HG02588 (cell line): ENCODE data around the gene VAV2.

Experiments
- ATAC-seq: cut with Tn5 transposase; IDR thresholded peaks from one replicate; pipeline ENCODE4 v1.9.1; 2021; ENCODE audit warnings: mild to moderate bottlenecking, moderate library complexity; ENCODE audit not compliant: unreplicated experiment

Gene VAV2

DNA sequence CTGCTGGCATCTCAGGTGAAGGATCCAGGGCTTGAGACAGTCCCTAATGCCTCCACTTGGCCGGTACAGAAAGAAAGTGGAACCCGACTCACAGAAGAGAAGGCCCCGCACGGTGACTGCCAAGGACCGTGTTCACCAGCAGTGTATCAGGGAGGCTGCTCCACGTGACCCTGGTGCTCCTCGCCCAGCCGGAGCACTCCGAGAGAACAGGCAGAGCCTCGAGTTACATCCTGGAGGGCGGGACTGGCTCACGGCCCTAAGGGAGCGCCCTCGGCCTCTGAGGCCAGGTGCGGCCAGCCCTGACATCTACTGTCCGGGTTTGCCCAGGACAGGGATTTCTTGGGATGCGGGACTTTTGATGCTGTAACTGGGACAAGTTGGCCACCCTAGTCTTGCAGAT is 149.9 kb downstream of the VAV2 start:
- no peak for ATAC-seq

DNA sequence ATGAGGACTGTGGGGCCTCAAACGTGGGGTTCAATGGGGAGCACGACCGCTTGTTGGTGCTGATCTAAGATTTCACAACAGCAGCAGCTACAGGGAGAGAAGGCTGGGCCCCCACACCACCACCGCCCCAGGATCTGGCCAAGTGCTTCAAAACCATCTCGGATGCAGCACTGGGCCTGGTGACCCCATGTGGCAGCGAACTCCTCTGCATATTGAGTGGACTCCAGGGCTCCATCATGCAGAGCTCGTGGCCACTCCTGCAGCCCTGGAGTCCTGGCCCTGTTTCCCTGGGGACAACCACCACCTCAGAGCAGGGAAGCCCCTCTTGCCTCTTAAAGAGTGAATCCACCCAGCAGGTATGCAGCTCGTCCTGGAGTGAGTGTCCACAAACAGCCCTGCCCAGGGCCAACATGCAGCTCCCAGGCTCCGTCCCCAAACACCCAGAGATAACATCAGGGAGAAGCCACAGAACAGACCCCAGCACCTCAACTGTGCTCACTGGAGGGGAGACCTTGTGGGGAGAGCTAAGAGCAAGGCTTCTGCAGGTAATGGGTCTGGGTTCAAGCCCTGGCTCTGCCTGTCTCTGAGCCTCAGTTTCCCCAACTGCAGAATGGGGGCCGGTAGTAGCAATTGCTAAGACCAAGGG is 150.8 kb downstream of the VAV2 start:
- ATAC-seq: no peak

DNA sequence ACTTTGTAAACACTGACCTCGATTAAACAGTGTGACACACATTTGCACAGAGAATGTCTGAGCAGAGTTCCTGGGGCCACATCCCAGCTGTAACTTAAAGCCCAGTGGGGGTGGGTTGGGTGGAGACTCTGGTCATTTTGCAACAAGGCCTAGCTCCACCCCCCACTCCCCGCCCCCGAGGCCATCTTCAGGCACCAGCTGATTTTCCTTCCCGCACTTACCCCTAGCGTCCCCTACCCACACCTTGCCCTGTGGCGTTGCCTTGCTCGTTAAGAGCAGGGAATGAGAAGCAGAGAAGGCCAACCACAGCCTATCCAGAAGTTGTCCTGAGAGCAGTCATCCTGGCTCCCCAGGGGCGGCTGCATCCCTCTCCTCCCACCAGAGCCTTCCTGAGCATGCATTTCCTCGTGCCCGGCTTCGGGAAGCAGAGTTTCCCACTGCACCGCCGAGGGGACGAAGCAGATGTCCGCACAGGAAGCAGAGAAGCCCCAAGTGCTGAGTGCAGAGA is 152.2 kb downstream of the VAV2 start:
- ATAC-seq: no peak

- ATAC-seq: no peak
Observed at GRCh38 chr9:133838859-133839507, 153.1 kb downstream of the VAV2 start.

GRCh38 chr9:133837627-133838597 is 154.2 kb downstream of the VAV2 start:
- ATAC-seq: no peak

- ATAC-seq: no peak
Observed at GRCh38 chr9:133836818-133837217, 155.3 kb downstream of the VAV2 start.

DNA sequence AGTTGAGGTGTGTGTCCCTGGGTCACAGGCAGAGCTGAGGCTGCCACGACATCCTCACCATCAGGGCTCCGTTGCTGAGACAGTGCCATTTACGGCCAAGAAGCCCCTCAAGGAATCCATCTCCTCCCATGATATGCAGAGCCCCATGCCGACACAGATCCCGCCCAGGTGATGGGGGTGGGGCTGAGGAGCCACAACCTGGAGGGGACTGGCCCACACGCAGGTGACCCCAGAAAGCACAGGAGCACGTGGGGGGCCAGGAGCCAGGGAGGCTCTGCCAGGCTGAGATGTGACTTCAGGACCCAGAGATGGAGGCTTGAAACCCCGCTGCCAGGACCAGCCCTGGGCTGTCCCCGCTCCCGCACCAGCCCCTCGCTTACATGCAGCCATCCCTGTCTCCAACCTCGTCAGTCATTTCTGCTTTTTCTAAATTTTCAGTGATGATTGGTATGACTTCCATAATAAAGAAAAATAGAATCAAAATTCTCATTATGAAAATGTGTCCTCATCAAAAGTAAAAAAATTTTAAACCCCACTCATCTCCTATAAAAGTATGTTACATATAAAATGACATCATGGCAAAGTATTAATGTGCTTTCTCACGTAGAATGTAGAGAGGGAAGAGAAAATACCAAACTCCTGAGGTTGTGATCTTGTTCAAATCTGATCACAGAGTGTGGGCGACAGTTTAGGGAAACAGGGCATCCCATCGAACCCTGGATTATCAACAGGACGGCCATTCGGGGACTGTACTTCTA is 155.9 kb downstream of the VAV2 start:
- ATAC-seq: no peak

GRCh38 chr9:133835262-133835901 is 156.7 kb downstream of the VAV2 start:
- ATAC-seq: no peak

- ATAC-seq: no peak
Observed at GRCh38 chr9:133834080-133834976, 157.8 kb downstream of the VAV2 start.

DNA sequence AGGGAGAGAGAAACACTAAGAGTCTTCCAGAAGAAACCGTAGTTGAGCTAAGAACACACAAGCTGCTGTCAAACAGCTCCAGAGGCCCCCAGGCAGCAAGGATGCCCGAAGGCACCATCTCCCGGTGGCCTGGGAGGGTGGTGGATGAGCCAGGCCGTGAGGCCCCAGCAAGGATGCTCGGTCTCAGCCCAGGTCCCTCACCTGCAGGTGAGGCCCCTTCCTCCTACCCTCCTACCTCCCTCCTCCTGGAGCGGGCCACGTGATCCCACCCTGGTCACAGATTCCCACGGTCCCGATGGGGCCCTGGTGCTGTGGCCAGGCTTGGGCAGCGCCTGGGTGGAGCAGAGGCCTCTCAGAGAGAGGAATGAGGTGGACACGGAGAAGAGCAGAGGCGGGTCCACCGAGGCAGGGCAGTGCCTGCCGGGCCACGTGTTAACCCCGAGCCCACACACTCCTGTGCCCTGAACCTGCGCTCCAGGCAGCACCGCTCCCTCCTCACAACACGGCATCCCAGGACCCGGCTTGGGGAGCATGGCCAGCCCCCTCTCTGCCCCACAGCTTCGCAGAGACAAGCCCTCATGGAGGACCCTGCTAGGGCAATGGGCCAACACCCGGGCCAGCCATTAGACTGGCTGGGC is 158.6 kb downstream of the VAV2 start:
- no peak for ATAC-seq

GRCh38 chr9:133832877-133833276 is 159.2 kb downstream of the VAV2 start:
- no peak for ATAC-seq

DNA sequence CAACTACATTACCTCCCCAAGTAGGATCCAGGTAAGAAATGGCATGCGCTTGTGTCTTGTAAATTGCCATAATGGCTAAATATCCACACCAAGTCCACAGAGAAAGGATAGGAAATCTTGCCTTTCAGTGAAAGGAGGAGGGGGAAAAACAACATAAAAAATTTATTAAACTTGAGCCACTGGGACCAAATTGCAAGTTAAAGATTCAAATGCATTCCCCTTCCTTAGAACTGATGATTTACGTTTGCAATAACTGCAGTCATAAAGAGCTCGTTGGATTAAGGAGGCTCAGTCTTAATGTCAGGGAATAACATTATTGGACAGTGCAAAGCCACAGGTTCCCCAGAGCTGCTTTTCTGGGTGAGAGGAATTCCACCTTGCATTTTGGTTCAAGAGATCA is 161.4 kb downstream of the VAV2 start:
- no peak for ATAC-seq

- ATAC-seq: no peak
Observed at GRCh38 chr9:133830310-133830709, 161.8 kb downstream of the VAV2 start.

DNA sequence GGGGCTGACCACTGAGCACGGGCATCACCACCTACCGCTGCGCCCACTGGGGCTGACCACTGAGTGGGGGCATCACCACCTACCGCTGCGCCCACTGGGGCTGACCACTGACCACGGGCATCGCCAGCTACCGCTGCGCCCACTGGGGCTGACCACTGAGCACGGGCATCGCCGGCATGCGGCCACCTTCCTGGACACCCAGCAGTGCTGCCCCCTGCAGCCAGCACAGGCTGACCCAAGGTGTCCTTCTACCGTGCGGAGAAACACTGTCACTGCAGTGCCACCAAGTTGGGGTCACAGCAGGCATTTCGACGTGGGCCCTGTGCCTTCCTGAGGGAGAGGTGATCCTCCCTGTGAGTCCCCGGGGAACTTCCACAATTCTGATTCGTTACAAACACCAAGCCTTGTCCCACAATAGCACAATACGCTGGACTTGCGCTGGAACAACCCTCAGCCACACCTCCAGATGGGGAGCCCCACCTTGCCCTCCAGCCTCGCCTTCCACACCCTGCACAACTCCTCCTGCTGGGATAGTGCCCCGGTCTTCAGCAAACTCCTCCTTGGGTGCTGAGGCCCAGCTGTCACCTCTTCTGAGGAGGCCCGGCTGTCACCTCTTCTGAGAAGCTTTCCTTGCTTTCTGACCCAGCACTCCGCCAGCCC is 163.7 kb downstream of the VAV2 start:
- ATAC-seq: no peak

DNA sequence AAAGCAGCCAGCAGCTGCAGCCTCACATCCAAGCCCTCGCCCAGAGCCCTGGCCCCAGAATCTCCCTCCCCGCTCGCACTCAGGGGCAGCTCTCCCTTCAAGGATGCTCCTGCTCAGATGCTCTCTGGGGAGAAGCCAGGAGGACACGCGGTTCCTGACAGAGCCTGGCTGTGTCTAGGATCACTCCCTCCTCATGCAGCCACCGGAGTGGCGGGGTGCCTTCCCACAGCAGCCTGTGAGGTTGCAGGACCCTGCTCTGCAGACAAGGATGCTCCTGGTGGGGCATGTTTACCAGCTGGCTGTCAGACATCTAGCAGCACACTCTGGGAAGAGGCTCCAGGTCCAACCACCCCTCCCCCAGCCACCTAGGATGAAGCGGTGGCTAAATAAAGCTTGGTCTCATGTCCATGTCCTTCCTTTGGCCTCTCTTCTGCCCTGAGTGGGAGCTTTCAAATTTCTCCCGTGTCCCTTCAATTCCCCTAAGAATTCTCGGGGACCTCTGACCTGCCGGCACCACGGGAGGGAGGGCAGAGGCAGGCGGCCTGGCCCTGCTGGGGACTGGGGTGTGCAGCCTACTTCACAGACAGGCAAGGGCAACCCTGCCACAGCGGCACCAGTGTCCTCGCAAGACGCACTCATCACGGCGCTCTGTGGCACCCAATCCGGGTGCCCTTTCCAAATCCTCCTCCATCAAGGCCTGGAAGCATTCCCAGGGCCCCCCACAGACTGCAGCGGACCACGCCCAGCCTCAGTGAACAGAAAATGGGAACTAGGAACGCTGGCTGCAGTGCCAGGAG is 165.6 kb downstream of the VAV2 start:
- ATAC-seq: no peak

DNA sequence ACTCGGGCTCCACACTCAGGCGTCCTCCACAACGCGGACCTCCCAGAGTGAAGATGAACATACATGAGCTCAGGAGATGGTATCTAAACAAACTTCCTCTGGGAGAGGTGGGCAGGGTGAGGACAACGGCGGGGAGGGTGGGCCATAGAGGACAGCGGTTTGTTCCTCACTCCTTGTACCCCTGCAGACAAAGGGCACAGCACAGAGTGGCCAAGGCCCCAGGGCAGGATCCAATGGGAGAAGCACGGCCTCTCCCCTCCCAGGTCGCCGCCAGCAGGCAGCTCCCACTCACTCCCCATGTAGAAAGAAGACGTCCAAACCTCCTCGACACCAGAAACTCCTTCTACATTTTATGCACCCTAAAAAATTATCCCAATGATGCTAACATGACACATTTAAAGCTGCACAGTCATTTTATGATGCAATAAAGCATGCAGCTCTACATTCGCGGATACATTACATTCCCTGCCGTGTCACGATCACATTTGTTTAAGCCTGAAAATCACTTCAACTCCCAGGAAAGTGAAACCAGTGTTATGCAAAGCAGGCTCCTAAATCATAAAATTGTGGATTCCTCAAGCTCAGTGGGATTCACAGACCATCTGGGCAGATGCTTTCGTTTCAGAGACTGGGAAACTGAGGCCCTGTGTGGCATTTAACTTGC is 166.4 kb downstream of the VAV2 start:
- ATAC-seq: no peak

DNA sequence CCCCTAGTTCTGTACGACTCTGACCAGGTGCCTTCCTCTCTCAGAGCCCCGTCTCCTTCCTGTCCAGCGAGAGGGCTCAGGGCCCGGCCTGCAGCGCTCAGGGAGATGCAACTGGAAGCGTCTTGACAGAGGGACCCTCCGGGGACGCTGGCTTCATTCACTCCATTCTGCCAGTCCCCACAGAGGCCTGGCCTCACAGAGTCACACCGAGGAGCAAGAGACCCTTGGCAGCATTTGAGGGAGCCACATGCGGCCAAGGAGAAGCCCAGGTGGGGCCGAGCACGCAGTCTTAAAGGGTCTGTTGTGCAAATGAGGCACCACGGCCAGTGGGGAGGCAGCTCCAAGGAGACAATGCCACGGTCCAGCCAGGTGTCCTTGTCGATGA is 167.3 kb downstream of the VAV2 start:
- ATAC-seq: no peak
